HG03103 (cell line): ENCODE measurements around the gene CAMK1D.
"Not testable (repeated sequence)": the region's sequence is repeated elsewhere in the genome, so short reads cannot be mapped to it uniquely, and the experiment has no call there.

ENCODE experiments used
- ATAC-seq: cut with Tn5 transposase; IDR thresholded peaks from one replicate; pipeline ENCODE4 v1.9.1; 2021; ENCODE audit warnings: low read depth; ENCODE audit not compliant: unreplicated experiment

Gene CAMK1D

DNA sequence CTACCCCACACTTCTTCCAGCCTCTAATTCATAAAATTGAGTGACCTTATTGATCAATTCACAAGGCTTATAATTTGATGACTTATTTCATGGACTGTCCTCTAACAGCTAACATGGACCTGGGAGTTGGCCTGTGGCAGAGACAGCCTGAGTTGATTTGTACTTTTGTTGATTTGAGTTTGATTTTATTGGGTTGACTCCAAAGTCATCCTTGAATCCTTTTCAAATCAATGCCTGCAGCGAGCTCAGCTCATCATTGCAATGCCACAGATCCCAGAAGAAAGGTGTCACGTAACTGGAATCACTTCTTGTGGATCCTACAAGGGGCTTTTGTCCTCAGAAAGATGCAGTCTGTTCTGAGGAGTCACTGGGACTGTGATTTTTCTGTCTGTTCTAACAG lies 138.0 kb downstream of the CAMK1D start:
- no peak for ATAC-seq

- ATAC-seq = no peak
Measured at GRCh38 chr10:12488626-12489025, 139.3 kb downstream of the CAMK1D start.

- no peak for ATAC-seq
Measured at GRCh38 chr10:12489357-12489756, 140.0 kb downstream of the CAMK1D start.

GRCh38 chr10:12489806-12490205 lies 140.5 kb downstream of the CAMK1D start:
- no peak for ATAC-seq

DNA sequence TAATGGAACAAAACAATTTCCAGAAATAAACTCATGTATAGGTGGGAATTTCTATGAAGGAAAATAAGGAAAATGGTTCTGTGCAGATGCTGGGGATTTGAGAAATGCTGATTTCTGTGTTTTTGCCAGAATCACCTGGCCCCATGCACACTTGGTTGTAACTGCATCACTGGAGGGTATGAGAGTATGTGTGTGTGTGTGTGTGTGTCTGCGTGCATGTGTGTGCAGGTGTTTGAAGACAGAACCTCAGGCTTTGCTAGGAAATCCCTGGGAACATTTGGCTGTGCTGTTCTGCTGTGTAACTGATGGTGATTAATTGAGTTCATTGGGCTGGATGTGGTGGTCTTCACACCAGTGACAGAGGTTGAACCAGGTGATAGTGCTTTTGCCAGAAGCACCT lies 141.6 kb downstream of the CAMK1D start:
- no peak for ATAC-seq

DNA sequence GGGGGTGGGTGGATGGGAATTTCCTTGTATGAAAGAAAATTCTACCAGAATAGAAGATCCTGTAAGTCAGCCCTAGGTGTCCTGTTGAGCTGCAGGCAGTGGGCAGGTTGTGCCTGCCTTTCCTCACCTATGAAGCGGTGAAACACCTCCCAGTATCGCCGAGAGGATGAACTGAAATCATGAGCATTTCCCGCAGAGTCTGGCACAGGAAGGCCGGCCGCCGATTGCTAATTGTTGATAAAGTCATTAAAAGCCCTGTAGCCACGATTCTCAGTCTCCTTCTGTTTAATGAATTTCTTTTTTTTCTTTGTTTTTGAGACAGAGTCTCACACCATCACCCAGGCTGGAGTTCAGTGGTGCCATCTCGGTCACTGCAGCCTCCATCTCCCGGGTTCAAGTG lies 142.1 kb downstream of the CAMK1D start:
- no peak for ATAC-seq

DNA sequence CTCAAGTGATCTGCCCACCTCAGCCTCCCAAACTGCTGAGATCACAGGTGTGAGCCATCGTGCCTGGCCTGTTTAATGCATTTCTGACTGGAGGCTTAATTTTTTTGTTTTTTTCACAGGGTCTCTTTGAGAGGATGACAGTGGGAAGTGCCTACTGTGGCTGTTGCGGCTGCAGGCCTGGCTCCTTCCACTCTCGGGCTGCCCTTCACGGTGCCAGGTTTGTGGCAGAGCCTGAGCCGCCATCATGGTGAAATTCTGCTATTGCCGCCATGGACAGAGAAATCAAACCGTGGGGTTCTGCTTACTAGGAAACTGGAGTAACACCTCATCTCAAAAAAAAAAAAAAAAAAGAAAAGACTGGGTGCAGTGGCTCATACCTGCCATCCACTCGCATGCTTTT lies 142.7 kb downstream of the CAMK1D start:
- no peak for ATAC-seq

- ATAC-seq = not testable (repeated sequence)
Measured at GRCh38 chr10:12497046-12497445, 147.7 kb downstream of the CAMK1D start.

DNA sequence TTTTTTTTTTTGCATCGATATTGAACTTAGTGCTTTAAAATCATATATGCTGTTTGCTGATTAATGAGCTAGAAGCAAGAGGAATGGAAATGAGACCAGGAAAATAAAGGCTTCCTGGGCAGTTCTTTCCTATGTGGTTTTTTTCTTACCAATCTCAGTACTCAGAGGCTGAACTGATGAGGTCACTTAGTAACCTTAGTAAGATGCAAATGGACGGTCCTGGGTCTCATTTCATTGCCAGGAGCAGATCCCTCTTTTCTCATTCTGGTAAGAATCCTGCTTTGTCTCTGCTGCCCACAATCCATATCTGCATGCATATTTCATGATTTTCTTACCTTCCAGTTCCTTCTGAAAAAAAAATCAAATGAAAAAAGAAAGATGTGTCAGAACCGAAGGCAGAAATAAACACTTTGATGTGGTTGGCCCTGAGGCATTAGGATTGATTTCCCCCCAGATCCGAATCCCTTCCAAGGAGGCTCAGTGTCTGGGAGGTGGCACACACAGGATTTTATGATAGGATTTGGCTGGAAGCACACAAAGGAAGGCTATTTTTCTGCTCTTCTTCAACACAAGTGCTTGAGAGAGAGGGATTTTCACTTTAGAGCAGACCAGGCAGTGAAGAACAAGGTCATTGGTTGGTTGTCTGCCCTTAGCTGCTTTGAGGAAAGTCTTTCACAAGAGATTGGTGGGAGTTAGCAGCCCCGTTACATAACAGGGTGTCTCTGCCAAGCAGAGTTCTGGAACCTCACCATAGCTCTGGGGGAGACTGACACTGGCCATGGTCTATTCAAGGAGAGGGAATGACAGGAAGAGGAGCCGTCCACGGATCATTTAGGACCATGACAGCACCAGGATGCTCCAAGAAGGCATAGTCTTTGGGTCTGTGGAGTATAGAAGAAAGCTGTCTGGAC lies 150.0 kb downstream of the CAMK1D start:
- no peak for ATAC-seq

GRCh38 chr10:12500381-12501303 lies 151.3 kb downstream of the CAMK1D start:
- ATAC-seq = no peak

DNA sequence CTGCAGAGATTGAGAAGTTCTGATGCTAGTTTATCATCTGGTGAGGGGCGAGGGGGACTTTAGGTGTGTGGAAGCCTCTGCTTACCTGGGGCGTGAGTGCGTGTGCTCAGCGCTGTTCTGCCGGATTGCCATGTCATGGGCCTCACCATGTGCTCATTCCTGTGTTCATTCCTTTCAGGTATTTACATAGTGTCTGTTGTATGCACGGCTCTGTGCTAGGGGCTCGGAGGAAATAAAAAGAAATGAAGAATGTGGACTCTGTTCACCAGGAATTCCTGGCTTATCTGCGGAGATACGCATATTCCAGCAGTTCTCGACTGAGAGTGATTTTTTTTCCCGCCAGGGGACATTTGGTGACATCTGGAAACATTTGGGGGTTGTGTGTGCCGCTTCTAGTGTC lies 152.0 kb downstream of the CAMK1D start:
- ATAC-seq = no peak

GRCh38 chr10:12501841-12502525 lies 152.6 kb downstream of the CAMK1D start:
- no peak for ATAC-seq

DNA sequence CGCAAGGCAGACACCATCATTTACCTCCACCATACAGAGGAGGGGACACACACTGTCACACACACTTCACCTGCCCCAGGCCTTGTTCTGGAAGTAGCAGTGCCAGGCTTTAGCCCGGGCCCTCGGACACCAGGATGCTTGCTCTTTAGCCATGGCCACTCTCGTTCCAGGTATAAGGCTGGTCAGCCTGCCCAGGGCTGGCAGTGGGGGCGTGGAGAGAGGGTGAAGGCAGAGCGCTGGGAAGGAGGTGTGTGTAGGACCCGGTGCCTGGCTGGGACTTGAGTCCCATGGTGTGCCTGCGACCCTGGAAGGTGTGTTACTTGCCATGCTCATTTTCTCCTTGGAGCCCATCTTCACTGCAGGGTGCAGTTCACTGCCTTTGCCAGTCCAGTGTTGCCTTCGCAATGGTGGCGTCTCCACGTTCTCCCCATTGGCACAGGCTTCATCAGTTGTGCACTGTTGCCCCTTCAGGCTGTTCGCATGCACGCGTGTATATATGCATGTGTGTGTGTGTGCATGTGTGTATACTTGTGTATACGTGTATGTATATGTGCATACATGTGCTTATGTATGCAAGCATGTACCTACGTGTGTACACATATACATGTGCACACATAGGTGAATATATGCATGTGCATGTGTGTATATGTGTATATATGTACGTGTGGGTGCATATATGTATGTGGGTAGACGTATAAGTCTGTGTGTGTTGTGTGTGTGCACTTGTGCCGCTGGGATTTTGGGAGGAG lies 153.4 kb downstream of the CAMK1D start:
- ATAC-seq = no peak

GRCh38 chr10:12503311-12503710 lies 154.0 kb downstream of the CAMK1D start:
- no peak for ATAC-seq

DNA sequence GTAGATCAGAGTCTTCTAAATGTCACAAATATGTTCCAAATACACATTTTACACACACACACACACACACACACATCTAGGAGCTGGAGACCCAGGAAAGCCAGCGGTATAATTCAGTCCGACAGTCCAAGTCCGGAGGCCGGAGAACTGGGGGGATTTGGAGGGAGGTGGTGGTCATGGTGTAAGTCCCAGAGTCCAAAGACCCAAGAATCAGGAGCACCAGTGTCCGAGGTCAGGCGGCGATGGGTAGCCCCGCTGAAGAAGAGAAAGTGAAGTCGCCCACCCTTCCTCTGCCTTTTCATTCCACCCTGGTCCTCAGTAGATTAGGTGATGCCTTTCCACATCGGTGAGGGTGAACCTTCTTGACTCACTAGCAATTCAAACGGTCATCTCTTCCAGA lies 154.8 kb downstream of the CAMK1D start:
- ATAC-seq = no peak

- no peak for ATAC-seq
Measured at GRCh38 chr10:12504628-12505027, 155.3 kb downstream of the CAMK1D start.

- no peak for ATAC-seq
Measured at GRCh38 chr10:12505683-12506082, 156.3 kb downstream of the CAMK1D start.

GRCh38 chr10:12507165-12507850 lies 158.0 kb downstream of the CAMK1D start:
- no peak for ATAC-seq

DNA sequence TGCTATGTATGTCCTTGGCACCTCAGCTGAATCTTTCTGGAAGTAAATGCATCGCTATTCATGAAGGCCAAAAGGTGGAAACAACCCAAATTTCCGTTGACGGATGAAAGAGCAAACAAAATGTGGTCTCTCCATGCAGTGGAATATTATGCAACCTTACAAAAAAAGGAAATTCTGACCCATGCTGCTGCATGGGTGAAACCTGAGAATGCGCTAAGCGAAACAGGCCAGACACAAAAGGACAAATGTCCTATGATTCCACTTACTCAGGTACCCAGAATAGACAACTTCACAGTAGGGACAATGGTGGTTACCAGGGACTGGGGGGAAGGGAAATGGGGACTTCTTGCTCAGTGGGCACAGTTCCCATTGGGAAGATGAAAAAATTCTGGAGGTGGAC lies 158.8 kb downstream of the CAMK1D start:
- ATAC-seq = no peak
